ENCODE data around the gene ELF4. TPM values are rescaled to one million over a fixed set of nuclear protein-coding genes. Genes with fewer than 3 reads are reported as not detected.

ELF4 gene
- total and polyA plus RNA-seq, 2 of the 13 experiments (the other 11 are each of a cell fraction or from before 2014, with no cell fraction given) = 1.3 to 2.6 TPM

DNA sequence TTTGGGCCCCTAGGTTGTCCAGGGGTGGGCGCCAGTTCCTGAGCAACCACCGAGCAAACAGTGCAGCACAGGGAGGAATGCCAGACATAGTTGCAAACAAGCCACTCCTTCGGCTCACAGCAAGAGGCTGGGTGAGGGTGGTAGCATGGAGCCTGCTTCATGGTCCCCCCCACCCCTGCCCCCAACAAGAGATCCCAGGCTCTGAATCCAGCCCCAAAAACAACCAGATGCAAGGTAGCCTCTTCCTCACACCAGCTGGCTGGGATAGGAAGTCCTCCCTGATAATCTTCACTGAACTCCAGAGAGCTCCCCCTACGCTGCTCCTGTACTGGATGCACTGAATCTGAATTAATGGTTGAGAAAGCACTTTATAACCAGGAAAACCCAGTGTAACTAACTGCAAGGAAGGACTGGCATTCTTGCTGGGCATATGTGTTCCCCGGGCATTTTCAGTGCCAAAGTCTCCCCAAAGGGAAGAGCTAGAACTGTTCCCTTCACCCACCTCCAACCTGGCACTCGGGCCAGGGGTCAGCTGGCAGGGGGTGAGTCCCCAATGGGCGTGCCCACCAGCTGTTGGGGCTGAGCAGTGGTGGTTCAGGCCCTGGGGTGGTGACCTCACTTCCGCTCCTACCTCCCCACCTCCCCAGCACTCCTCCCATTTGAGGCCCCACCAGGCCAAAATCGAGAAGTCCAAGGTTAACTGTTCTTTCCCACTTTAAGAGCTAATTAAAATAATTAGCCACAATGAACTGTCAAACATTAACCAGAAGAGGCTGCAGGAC, 1.5 kb downstream of the ELF4 start (continued):
- no peak for TF ChIP-seq ZNF616 (CRISPR knock-in tag; IDR thresholded peaks at IDR 0.05; ENCODE audit: low read depth)
- TF ChIP-seq ZNF549 (CRISPR knock-in tag; IDR thresholded peaks at IDR 0.05) = no peak
- no peak for TF ChIP-seq ZBTB3 (CRISPR knock-in tag; IDR thresholded peaks at IDR 0.05; ENCODE audit: borderline replicate concordance, low read depth)
- no peak for TF ChIP-seq GABPA (IDR thresholded peaks at IDR 0.05; ENCODE audit: low read depth, low read length)
- peak; percentile 72 for TF ChIP-seq GABPA (CRISPR knock-in tag; IDR thresholded peaks at IDR 0.05; ENCODE audit: low read depth)
- TF ChIP-seq, protein P1, sequence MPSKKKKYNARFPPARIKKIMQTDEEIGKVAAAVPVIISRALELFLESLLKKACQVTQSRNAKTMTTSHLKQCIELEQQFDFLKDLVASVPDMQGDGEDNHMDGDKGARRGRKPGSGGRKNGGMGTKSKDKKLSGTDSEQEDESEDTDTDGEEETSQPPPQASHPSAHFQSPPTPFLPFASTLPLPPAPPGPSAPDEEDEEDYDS (CRISPR knock-in tag; IDR thresholded peaks at IDR 0.05) = no peak
- TF ChIP-seq, protein P2, sequence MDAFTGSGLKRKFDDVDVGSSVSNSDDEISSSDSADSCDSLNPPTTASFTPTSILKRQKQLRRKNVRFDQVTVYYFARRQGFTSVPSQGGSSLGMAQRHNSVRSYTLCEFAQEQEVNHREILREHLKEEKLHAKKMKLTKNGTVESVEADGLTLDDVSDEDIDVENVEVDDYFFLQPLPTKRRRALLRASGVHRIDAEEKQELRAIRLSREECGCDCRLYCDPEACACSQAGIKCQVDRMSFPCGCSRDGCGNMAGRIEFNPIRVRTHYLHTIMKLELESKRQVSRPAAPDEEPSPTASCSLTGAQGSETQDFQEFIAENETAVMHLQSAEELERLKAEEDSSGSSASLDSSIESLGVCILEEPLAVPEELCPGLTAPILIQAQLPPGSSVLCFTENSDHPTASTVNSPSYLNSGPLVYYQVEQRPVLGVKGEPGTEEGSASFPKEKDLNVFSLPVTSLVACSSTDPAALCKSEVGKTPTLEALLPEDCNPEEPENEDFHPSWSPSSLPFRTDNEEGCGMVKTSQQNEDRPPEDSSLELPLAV (CRISPR knock-in tag; conservative IDR thresholded peaks at IDR 0.05; ENCODE audit: low read depth) = no peak
- no peak for TF ChIP-seq ZNF607 (CRISPR knock-in tag; IDR thresholded peaks at IDR 0.05; ENCODE audit: borderline replicate concordance)
- TF ChIP-seq AGO1 (IDR thresholded peaks at IDR 0.05; ENCODE audit: low read depth, low read length, poor library complexity, severe bottlenecking) = no peak
- TF ChIP-seq FOXK1 (CRISPR knock-in tag; IDR thresholded peaks at IDR 0.05; ENCODE audit: borderline replicate concordance, low read depth) = no peak
- TF ChIP-seq, protein P3, sequence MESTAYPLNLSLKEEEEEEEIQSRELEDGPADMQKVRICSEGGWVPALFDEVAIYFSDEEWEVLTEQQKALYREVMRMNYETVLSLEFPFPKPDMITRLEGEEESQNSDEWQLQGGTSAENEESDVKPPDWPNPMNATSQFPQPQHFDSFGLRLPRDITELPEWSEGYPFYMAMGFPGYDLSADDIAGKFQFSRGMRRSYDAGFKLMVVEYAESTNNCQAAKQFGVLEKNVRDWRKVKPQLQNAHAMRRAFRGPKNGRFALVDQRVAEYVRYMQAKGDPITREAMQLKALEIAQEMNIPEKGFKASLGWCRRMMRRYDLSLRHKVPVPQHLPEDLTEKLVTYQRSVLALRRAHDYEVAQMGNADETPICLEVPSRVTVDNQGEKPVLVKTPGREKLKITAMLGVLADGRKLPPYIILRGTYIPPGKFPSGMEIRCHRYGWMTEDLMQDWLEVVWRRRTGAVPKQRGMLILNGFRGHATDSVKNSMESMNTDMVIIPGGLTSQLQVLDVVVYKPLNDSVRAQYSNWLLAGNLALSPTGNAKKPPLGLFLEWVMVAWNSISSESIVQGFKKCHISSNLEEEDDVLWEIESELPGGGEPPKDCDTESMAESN (CRISPR knock-in tag; conservative IDR thresholded peaks at IDR 0.05) = no peak
- TF ChIP-seq HCFC1 (IDR thresholded peaks at IDR 0.05; ENCODE audit: low read depth, low read length) = no peak
- TF ChIP-seq HNRNPL (IDR thresholded peaks at IDR 0.05; ENCODE audit: low read depth, low read length) = peak; percentile 60; the same call in 1 of the 2 replicates

All from HepG2 (cell line).